Ascending aorta (tissue), 2 donors: ENCODE results near the gene FYTTD1. TPM values are rescaled to one million over a fixed set of nuclear protein-coding genes. Genes with fewer than 3 reads are reported as not detected.
"Not testable (repeated sequence)": the region's sequence is repeated elsewhere in the genome, so short reads cannot be mapped to it uniquely, and the experiment has no call there.

Experiments
- DNase-seq, 2 donors: peaks; one replicate each; pipeline ENCODE4 v3.0.0-alpha.2; 2019; ENCODE audit warnings: low spot score in 2 of 2
- H3K27ac ChIP-seq, 2 donors: fragments of 200-600 bp; sonication (generic); one replicate each; pipeline ENCODE4 v1.5.1; 2016 to 2017; ENCODE audit warnings: mild to moderate bottlenecking in 1 of 2
- H3K27me3 ChIP-seq: fragments of 200-600 bp; sonication (generic); one replicate; pipeline ENCODE4 v1.5.1; 2017
- H3K36me3 ChIP-seq, 2 donors: fragments of 200-600 bp; sonication (generic); one replicate each; pipeline ENCODE4 v1.5.1; 2016
- H3K4me1 ChIP-seq, 2 donors: fragments of 200-600 bp; sonication (generic); one replicate each; pipeline ENCODE4 v1.5.1; 2016 to 2017; ENCODE audit warnings: mild to moderate bottlenecking in 1 of 2
- H3K4me3 ChIP-seq, 2 donors: fragments of 200-600 bp; sonication (generic); one replicate each; pipeline ENCODE4 v1.5.1; 2016 to 2017; ENCODE audit warnings: mild to moderate bottlenecking in 1 of 2
- H3K9me3 ChIP-seq, 2 donors: fragments of 200-600 bp; sonication (generic); one replicate each; pipeline ENCODE4 v1.5.1; 2016
- CTCF ChIP-seq, 3 experiments: fragments of 200-600 bp in 2 of 3; fragments of 450-650 bp in 1 of 3; sonication (generic) in 2 of 3; IDR thresholded peaks; one replicate each; pipeline ENCODE4 v1.5.1; 2016 to 2019; ENCODE audit warnings: antibody characterized with exemption in 3 of 3, mild to moderate bottlenecking in 1 of 3, moderate library complexity in 1 of 3
- intact Hi-C: fragments of 100-400 bp; cut with DNase I; formaldehyde crosslinking; loops from one replicate; pipeline ENCODE4 v1.15.1; 2023
- total RNA-seq: library from RNA; depleted of rRNA; stranded (reverse); fragments of >200 nt; gene quantifications from one replicate; pipeline ENCODE4 v1.1.0, GENCODE V29; 2016

FYTTD1 gene
- 14.0 TPM for total RNA-seq

GRCh38 chr3:197749601-197750395 is at the start of gene FYTTD1:
Gene FYTTD1, plus strand, starts transcription at chr3:197749883. Its CDS starts 89 bp downstream, at chr3:197749972.
- Histone ChIP-seq H3K27me3 (no peaks in the 10 kb centered on the region), H3K27ac (peak within 1 kb of the TSS; percentile 96 to 100), H3K4me3 (peak within 1 kb of the TSS; percentile 74 to 95), H3K9me3 (no peaks in the 10 kb centered on the region), H3K4me1 (peaks cover 0 to 17% of the 10 kb centered on the region in 2 donors), H3K36me3 (no peaks in the 10 kb centered on the region)
- intact Hi-C loops: loop anchor here (1.0 to 2.0 kb wide), 3 partner anchors 12 to 42 kb away; partner anchors contain the start of gene LRCH3
- TF ChIP-seq CTCF (IDR thresholded peaks at IDR 0.05): peak; percentile 48 to 73 (median 60)
- peak; percentile 60 to 94 for DNase-seq

- Histone ChIP-seq H3K27ac (no peak overlapping the region), H3K4me1 (no peaks in the 10 kb centered on the region), H3K4me3 (no peak overlapping the region), H3K36me3 (peaks cover 60 to 96% of the 10 kb centered on the region in 2 donors), H3K9me3 (no peaks in the 10 kb centered on the region), H3K27me3 (no peaks in the 10 kb centered on the region)
- intact Hi-C loops: no loop called here
- no peak for TF ChIP-seq CTCF (IDR thresholded peaks at IDR 0.05)
- no peak for DNase-seq
Measured at GRCh38 chr3:197700095-197700494, 49.6 kb upstream of the FYTTD1 start.

GRCh38 chr3:197701841-197702240 is 47.8 kb upstream of the FYTTD1 start:
- TF ChIP-seq CTCF (IDR thresholded peaks at IDR 0.05): no peak

GRCh38 chr3:197706658-197707057 is 43.0 kb upstream of the FYTTD1 start:
- Histone ChIP-seq H3K4me3 (no peak overlapping the region), H3K4me1 (no peaks in the 10 kb centered on the region), H3K9me3 (no peaks in the 10 kb centered on the region), H3K27ac (no peak overlapping the region), H3K36me3 (peaks cover 17 to 36% of the 10 kb centered on the region in 2 donors), H3K27me3 (no peaks in the 10 kb centered on the region)
- intact Hi-C loops: no loop called here
- DNase-seq: no peak
- TF ChIP-seq CTCF (IDR thresholded peaks at IDR 0.05): no peak

More at GRCh38 chr3:197701841-197702240, 47.8 kb upstream of the FYTTD1 start:
- peak in 1 of 2 donors; percentile 21 for DNase-seq
- Histone ChIP-seq H3K4me1 (no peaks in the 10 kb centered on the region), H3K27me3 (no peaks in the 10 kb centered on the region), H3K36me3 (peaks cover 47 to 81% of the 10 kb centered on the region in 2 donors), H3K9me3 (no peaks in the 10 kb centered on the region), H3K27ac (no peak overlapping the region), H3K4me3 (no peak overlapping the region)
- intact Hi-C loops: no loop called here

GRCh38 chr3:197709135-197709534 is 40.5 kb upstream of the FYTTD1 start:
- Histone ChIP-seq H3K4me1 (peaks cover 11 to 14% of the 10 kb centered on the region in 2 donors), H3K4me3 (no peak overlapping the region), H3K36me3 (peaks cover 6 to 12% of the 10 kb centered on the region in 2 donors), H3K9me3 (no peaks in the 10 kb centered on the region), H3K27me3 (no peaks in the 10 kb centered on the region), H3K27ac (no peak overlapping the region)
- DNase-seq: no peak
- intact Hi-C loops: no loop called here
- TF ChIP-seq CTCF (IDR thresholded peaks at IDR 0.05): no peak

- H3K9me3 ChIP-seq, intact Hi-C loops, H3K36me3 ChIP-seq, H3K27me3 ChIP-seq, DNase-seq, H3K4me3 ChIP-seq: not testable (repeated sequence)
- peak overlapping the region; percentile 93 for H3K27ac ChIP-seq
- peaks cover 11 to 14% of the 10 kb centered on the region in 2 donors for H3K4me1 ChIP-seq
Measured at GRCh38 chr3:197710965-197711364, 38.7 kb upstream of the FYTTD1 start.
